PC-9 (cell line): ENCODE results near the gene ACAD11. TPM values are rescaled to one million over a fixed set of nuclear protein-coding genes. Genes with fewer than 3 reads are reported as not detected.

Experiments
- BruUV-seq: library from RNA; stranded (reverse); fragments of 400-500 nt; replicated peaks from 2 replicates; lab custom pipeline; 2021; lab: Mats Ljungman, UMichigan
- CTCF ChIA-PET: fragments of 300-600 bp; sonication (Branson Sonifier 250); formaldehyde crosslinking; loops from one replicate; lab custom pipeline; 2022; ENCODE audit warnings: antibody characterized with exemption; lab: Charles Lee
- POLR2A ChIA-PET: fragments of 300-600 bp; sonication (Branson Sonifier 250); formaldehyde crosslinking; loops from one replicate; lab custom pipeline; 2022; ENCODE audit warnings: antibody characterized with exemption; ENCODE audit not compliant: unreplicated experiment; lab: Charles Lee
- DNase-seq, 2 experiments: peaks; one replicate each; pipeline versions ENCODE4 v3.0.0 to v3.0.0-alpha.2; 2015 to 2022; ENCODE audit warnings: mixed read lengths in 1 of 2
- H2AFZ ChIP-seq: fragments of 200-600 bp; sonication (generic); 2 replicates; pipeline ENCODE4 v1.8.1; 2017; ENCODE audit warnings: antibody characterized with exemption
- H3F3A ChIP-seq: fragments of 200-600 bp; sonication (generic); 2 replicates; pipeline ENCODE4 v1.8.1; 2017; ENCODE audit warnings: antibody characterized with exemption, mild to moderate bottlenecking, low read depth; ENCODE audit not compliant: insufficient read depth
- H3K27ac ChIP-seq: fragments of 200-600 bp; sonication (generic); 2 replicates; pipeline ENCODE4 v1.6.1; 2016; ENCODE audit warnings: mixed run types
- H3K27me3 ChIP-seq: fragments of 200-600 bp; sonication (generic); 2 replicates; pipeline ENCODE4 v1.6.1; 2016; ENCODE audit warnings: low read depth, mixed run types; ENCODE audit not compliant: insufficient read depth
- H3K36me3 ChIP-seq: fragments of 200-600 bp; sonication (generic); 2 replicates; pipeline ENCODE4 v1.6.1; 2016; ENCODE audit warnings: low read depth, mixed run types
- H3K4me1 ChIP-seq: fragments of 200-600 bp; sonication (generic); replicated peaks from 2 replicates; pipeline ENCODE4 v1.6.1; 2016; ENCODE audit warnings: mixed run types; ENCODE audit not compliant: insufficient read depth
- H3K4me2 ChIP-seq: fragments of 200-600 bp; sonication (generic); 2 replicates; pipeline ENCODE4 v1.6.1; 2017; ENCODE audit warnings: mixed run types
- H3K4me3 ChIP-seq: fragments of 200-600 bp; sonication (generic); 2 replicates; pipeline ENCODE4 v1.6.1; 2016; ENCODE audit warnings: mixed run types
- H3K79me2 ChIP-seq: fragments of 200-600 bp; sonication (generic); 2 replicates; pipeline ENCODE4 v1.6.1; 2017; ENCODE audit warnings: low read depth, mixed run types
- H3K9me2 ChIP-seq: fragments of 200-600 bp; sonication (generic); 2 replicates; pipeline ENCODE4 v1.8.1; 2017; ENCODE audit warnings: mild to moderate bottlenecking; ENCODE audit not compliant: insufficient read depth
- H3K9me3 ChIP-seq: fragments of 200-600 bp; sonication (generic); 2 replicates; pipeline ENCODE4 v1.8.1; 2016; ENCODE audit warnings: low read depth; ENCODE audit not compliant: insufficient read depth
- H4K20me1 ChIP-seq: fragments of 200-600 bp; sonication (generic); 2 replicates; pipeline ENCODE4 v1.8.1; 2017; ENCODE audit not compliant: insufficient read depth
- CTCF ChIP-seq: fragments of 200-600 bp; sonication (generic); conservative IDR thresholded peaks from 2 replicates; pipeline ENCODE4 v1.6.1; 2017; ENCODE audit warnings: mixed run types, antibody characterized with exemption, mild to moderate bottlenecking, moderate library complexity
- EZH2 ChIP-seq: fragments of 200-600 bp; sonication (generic); IDR thresholded peaks from 2 replicates; pipeline ENCODE4 v1.8.0; 2017; ENCODE audit warnings: antibody characterized with exemption, low read depth
- intact Hi-C: fragments of 100-400 bp; cut with micrococcal nuclease; formaldehyde crosslinking; loops from one replicate; pipeline ENCODE4 v1.10.0; 2022; ENCODE audit not compliant: unreplicated experiment
- total RNA-seq: library from RNA; stranded (reverse); gene quantifications from 2 replicates; pipeline ENCODE4 v1.2.3, GENCODE V29; 2021

Gene ACAD11
- total RNA-seq, 1 experiment from 2014 or later = 13.2 TPM

GRCh38 chr3:132623646-132624045 is 36.0 kb downstream of the ACAD11 start:
- Histone ChIP-seq H2AFZ (no peak overlapping the region), H3K4me1 (no peaks in the 10 kb centered on the region), H3K9me3 (no peaks in the 10 kb centered on the region), H3K4me3 (no peak overlapping the region), H3K79me2 (no peaks in the 10 kb centered on the region), H3K36me3 (peaks cover 11% of the 10 kb centered on the region; the same call in 1 of the 2 replicates), H3K27ac (no peak overlapping the region), H3K9me2 (no peaks in the 10 kb centered on the region), H3F3A (no peaks in the 10 kb centered on the region), H4K20me1 (no peaks in the 10 kb centered on the region), H3K27me3 (no peaks in the 10 kb centered on the region), H3K4me2 (no peak overlapping the region)
- no peak for TF ChIP-seq EZH2
- TF ChIP-seq CTCF = no peak
- BruUV-seq = no TSS peak
- ChIA-PET CTCF (interaction anchor here (0.6 kb wide), 1 partner anchor 269 kb away, joined by 8 read pairs; no protein-coding TSS in a partner anchor), POLR2A (interaction anchor here (0.6 kb wide), 2 partner anchors 54 to 168 kb away, joined by 4 to 6 read pairs; no protein-coding TSS in a partner anchor)
- no peak for DNase-seq
- intact Hi-C loops = no loop called here

- TF ChIP-seq EZH2 = no peak
- no peak for TF ChIP-seq CTCF
- Histone ChIP-seq H3F3A (no peaks in the 10 kb centered on the region), H3K79me2 (no peaks in the 10 kb centered on the region), H3K4me3 (no peak overlapping the region), H3K36me3 (peaks cover 11% of the 10 kb centered on the region; the same call in 1 of the 2 replicates), H3K9me3 (no peaks in the 10 kb centered on the region), H2AFZ (no peak overlapping the region), H3K4me2 (no peak overlapping the region), H3K27me3 (no peaks in the 10 kb centered on the region), H3K4me1 (no peaks in the 10 kb centered on the region), H3K27ac (no peak overlapping the region), H4K20me1 (no peaks in the 10 kb centered on the region), H3K9me2 (no peaks in the 10 kb centered on the region)
- intact Hi-C loops = no loop called here
- POLR2A ChIA-PET = no interaction called here
- CTCF ChIA-PET = no interaction called here
- no peak for DNase-seq
- BruUV-seq = no TSS peak
These were observed 36.8 kb downstream of the ACAD11 start for GRCh38 chr3:132622761-132623160.

GRCh38 chr3:132622148-132622547 is 37.5 kb downstream of the ACAD11 start:
- Histone ChIP-seq H4K20me1 (no peaks in the 10 kb centered on the region), H3K9me2 (no peaks in the 10 kb centered on the region), H3K4me2 (no peak overlapping the region), H3K79me2 (no peaks in the 10 kb centered on the region), H2AFZ (no peak overlapping the region), H3K36me3 (peaks cover 11% of the 10 kb centered on the region; the same call in 1 of the 2 replicates), H3K27me3 (no peaks in the 10 kb centered on the region), H3K4me3 (no peak overlapping the region), H3K27ac (no peak overlapping the region), H3K9me3 (no peaks in the 10 kb centered on the region), H3K4me1 (no peaks in the 10 kb centered on the region), H3F3A (no peaks in the 10 kb centered on the region)
- BruUV-seq = no TSS peak
- no peak for DNase-seq
- intact Hi-C loops = no loop called here
- no peak for TF ChIP-seq EZH2
- TF ChIP-seq CTCF = no peak
- ChIA-PET POLR2A (no interaction called here), CTCF (no interaction called here)
